HL-60 (cell line): Measurements from ENCODE around the gene AKAP5.

Experiments
- DNase-seq, 2 experiments: peaks; one replicate each; pipeline ENCODE4 v3.0.0-alpha.2; 2010 to 2020; ENCODE audit warnings: low read depth in 1 of 2, low spot score in 1 of 2
- H3K27ac ChIP-seq: fragments of 250-450 bp; sonication (Bioruptor Pico); replicated peaks from 2 replicates; pipeline ENCODE4 v1.5.1; 2020; ENCODE audit warnings: mild to moderate bottlenecking, moderate library complexity
- H3K27me3 ChIP-seq: fragments of 250-450 bp; sonication (Bioruptor Pico); 2 replicates; pipeline ENCODE4 v1.5.1; 2021; ENCODE audit warnings: mild to moderate bottlenecking, moderate library complexity; ENCODE audit not compliant: insufficient read depth, poor library complexity, severe bottlenecking
- H3K4me3 ChIP-seq: replicated peaks from 2 replicates; pipeline ENCODE4 v1.5.1; 2011; ENCODE audit warnings: mild to moderate bottlenecking, control low read depth, low read length; ENCODE audit not compliant: insufficient read depth
- CTCF ChIP-seq: IDR thresholded peaks from one replicate; pipeline ENCODE4 v1.5.1; 2011; ENCODE audit warnings: low read length, control low read depth, inconsistent platforms; ENCODE audit not compliant: insufficient read depth
- GABPA ChIP-seq: IDR thresholded peaks from 2 replicates; pipeline ENCODE4 v1.6.1; 2012; ENCODE audit warnings: low read depth
- POLR2AphosphoS5 ChIP-seq: IDR thresholded peaks from 2 replicates; pipeline ENCODE4 v1.6.1; 2012; ENCODE audit warnings: low read depth
- REST ChIP-seq: IDR thresholded peaks from 2 replicates; pipeline ENCODE4 v1.6.1; 2012; ENCODE audit warnings: low read depth; ENCODE audit not compliant: insufficient replicate concordance
- SPI1 ChIP-seq: IDR thresholded peaks from 2 replicates; pipeline ENCODE4 v1.6.1; 2012; ENCODE audit warnings: low read depth, mild to moderate bottlenecking, borderline replicate concordance

The AKAP5 gene

DNA sequence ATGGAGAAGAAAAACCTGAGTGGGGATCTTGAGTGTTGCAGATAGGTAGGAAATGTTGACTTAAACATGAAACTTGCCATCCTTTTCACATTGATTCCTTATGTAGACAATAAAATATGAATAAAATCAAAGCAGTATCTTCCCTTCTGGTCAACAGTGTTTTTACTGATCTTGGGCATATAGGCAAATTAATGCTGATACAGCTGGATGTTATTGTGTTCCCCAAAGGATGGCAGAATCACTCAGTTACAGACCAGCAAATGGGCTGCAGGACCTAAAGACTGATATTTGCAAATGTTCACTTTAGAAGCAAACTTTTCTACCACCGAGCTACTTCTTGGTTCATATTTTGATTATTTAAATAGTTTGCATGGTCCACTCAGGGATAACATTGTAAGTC, 43.3 kb upstream of the AKAP5 start:
- H3K27ac ChIP-seq: no peak overlapping the region
- H3K27me3 ChIP-seq: no peaks in the 10 kb centered on the region
- H3K4me3 ChIP-seq: no peak overlapping the region
- DNase-seq: no peak
- TF ChIP-seq CTCF (no peak), REST (no peak), POLR2AphosphoS5 (no peak), SPI1 (no peak), GABPA (no peak)

DNA sequence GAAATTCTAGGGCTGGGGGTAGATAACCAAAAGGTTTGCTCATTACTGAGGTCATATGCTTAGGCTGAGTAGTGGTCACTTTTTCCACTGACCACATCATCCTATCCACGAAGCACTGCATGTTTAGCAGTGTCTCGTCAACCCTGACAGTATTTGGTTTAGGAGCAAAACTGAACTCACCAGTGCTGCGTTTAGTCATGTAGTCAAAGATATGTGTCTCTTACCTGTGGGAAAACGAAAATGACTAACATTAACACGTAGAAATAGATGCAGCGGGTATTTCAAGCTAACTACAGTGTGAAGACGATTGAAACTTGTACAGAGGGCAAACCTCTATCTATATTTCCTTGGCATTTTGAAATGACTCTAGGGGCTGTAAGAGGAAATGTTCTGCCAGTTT, 42.5 kb upstream of the AKAP5 start:
- Histone ChIP-seq H3K27me3 (no peaks in the 10 kb centered on the region), H3K27ac (no peak overlapping the region), H3K4me3 (no peak overlapping the region)
- DNase-seq: no peak
- TF ChIP-seq CTCF: no peak
- no peak for TF ChIP-seq REST
- TF ChIP-seq GABPA: no peak
- no peak for TF ChIP-seq SPI1
- no peak for TF ChIP-seq POLR2AphosphoS5

DNA sequence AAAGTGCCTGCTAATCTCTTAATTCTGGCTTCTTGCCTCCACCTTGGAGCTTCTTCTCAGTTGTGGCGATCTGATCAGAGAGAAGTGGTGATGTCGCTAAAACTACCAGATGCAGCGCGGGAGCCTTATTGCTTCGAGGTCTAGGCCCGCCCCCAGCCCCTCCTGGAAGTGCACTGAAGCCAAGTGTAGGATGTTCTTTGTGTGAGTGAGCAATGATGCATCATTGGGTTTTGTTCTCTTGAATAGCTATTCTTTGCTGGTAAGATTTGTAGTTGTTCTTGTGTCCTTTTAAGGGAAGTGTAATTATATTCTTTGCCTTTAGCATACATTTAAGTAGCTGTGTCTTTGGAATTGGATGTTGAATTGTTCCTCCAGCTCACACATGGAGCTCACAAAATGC, 41.3 kb upstream of the AKAP5 start:
- H3K27me3 ChIP-seq: no peaks in the 10 kb centered on the region
- no peak overlapping the region for H3K4me3 ChIP-seq
- no peak for TF ChIP-seq REST
- TF ChIP-seq CTCF: no peak
- TF ChIP-seq POLR2AphosphoS5: no peak
- TF ChIP-seq GABPA: no peak
- TF ChIP-seq SPI1: no peak
- H3K27ac ChIP-seq: no peak overlapping the region
- no peak for DNase-seq
